ENCODE data around the gene PLIN1. TPM values are rescaled to one million over a fixed set of nuclear protein-coding genes. Genes with fewer than 3 reads are reported as not detected.
"Not testable (repeated sequence)": the region's sequence is repeated elsewhere in the genome, so short reads cannot be mapped to it uniquely, and the experiment has no call there.

Gene PLIN1, protein sequence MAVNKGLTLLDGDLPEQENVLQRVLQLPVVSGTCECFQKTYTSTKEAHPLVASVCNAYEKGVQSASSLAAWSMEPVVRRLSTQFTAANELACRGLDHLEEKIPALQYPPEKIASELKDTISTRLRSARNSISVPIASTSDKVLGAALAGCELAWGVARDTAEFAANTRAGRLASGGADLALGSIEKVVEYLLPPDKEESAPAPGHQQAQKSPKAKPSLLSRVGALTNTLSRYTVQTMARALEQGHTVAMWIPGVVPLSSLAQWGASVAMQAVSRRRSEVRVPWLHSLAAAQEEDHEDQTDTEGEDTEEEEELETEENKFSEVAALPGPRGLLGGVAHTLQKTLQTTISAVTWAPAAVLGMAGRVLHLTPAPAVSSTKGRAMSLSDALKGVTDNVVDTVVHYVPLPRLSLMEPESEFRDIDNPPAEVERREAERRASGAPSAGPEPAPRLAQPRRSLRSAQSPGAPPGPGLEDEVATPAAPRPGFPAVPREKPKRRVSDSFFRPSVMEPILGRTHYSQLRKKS
- total RNA-seq = 17.6 TPM
- long read RNA-seq, transcript PLIN1-201 (9 exons, 2,953 nt) = major isoform, 7 of 15 reads
- long read RNA-seq, partial matches to known transcripts = 6 of 15 reads
- long read RNA-seq, other reads (novel, unspliced or antisense) = 1 of 15 reads

GRCh38 chr15:89679212-89679611, at the start of gene PLIN1:
TSS of gene PLIN1 (minus strand) at chr15:89679367. CDS start at chr15:89677489, 1,878 bp downstream.
- intact Hi-C loops (cut with DNase I) = no loop called here
- no peak for ATAC-seq

DNA sequence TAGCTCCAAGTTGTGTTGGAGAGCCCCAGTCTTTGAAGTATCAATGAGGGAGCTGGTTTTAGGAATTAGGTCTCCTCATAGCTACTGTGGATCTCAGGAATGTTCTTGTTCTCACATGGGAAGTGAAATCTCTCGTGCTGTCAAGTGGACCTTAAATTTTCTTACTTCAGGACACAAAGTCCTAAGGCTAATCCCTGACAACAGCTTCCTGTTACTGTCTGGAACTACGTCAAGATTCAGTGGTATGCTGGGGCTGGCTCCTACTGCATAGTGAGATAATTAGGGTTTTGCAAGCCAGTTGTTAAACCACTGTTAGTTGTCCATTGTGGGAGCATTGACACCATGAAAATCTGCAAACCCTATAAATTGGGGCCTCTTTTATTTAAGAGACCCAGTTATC, 49.1 kb upstream of the PLIN1 start:
- intact Hi-C loops (cut with DNase I) = no loop called here
- peak; percentile 60 for ATAC-seq
- DNase-seq (ENCODE audit: missing footprints) = no peak

More at GRCh38 chr15:89679212-89679611, at the start of gene PLIN1:
- DNase-seq (ENCODE audit: missing footprints) = no peak

DNA sequence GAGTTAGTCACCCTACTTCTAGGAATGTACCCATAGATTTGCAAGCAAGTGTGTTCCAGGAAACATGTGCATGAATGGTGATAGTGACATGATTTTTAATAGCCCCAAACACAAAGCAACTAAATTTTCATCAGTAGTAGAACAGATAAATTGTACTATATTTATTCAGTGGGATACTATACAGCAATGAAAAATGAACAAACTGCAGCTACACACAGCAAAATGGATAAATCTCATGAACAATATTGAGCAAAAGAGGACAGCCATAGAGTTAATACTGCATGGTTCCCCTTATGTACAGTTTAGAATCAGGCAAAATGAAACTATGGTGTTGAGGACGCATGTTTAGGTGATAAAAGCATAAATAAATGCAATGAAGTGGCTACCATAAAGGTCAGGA, 45.9 kb upstream of the PLIN1 start:
- intact Hi-C loops (cut with DNase I) = no loop called here
- ATAC-seq = no peak
- no peak for DNase-seq (ENCODE audit: missing footprints)

DNA sequence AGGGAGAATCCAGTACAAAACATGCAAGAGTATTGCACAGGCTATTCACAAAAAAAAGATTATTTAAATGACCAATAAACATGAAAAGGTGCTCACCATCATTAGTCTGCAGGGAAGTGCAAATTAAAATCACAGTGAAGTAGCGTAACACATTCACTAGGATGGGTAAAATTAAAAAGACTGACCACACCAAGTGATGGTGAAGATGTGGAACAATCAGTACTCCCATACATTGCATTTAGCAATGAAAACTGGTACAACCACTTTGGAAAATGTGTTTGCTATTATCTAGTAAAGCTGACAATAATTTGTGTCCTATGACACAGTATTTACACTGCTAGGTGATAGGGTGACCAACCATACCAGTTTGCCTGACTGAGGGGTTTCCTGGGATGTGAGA, 45.5 kb upstream of the PLIN1 start:
- DNase-seq (ENCODE audit: missing footprints) = no peak
- no peak for ATAC-seq
- intact Hi-C loops (cut with DNase I) = no loop called here

- intact Hi-C loops (cut with DNase I) = no loop called here
- no peak for ATAC-seq
- DNase-seq (ENCODE audit: missing footprints) = no peak
These were observed 43.9 kb upstream of the PLIN1 start for GRCh38 chr15:89723031-89723430.

GRCh38 chr15:89714775-89715174, 35.6 kb upstream of the PLIN1 start:
- intact Hi-C loops (cut with DNase I) = no loop called here
- no peak for ATAC-seq
- no peak for DNase-seq (ENCODE audit: missing footprints)

DNA sequence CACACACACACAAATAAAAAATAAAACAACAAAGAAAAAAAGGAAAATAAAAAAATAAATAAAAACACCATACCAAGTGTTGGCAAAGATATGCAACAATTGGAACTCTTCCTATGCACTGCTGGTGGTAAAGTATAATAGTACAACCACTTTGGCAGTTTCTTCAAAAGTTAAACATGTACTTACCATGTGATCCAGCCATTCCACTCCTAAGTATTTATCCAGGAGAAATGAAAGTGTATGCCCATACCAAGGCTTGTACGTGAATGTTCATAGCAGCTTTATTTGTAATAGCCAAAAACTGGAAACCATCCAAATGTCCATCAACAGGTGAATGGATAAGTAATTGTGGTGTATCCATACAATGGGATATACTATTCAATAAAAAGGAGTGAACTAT, 28.4 kb upstream of the PLIN1 start:
- intact Hi-C loops (cut with DNase I) = no loop called here
- ATAC-seq (no peak), DNase-seq (ENCODE audit: missing footprints) (no peak)

DNA sequence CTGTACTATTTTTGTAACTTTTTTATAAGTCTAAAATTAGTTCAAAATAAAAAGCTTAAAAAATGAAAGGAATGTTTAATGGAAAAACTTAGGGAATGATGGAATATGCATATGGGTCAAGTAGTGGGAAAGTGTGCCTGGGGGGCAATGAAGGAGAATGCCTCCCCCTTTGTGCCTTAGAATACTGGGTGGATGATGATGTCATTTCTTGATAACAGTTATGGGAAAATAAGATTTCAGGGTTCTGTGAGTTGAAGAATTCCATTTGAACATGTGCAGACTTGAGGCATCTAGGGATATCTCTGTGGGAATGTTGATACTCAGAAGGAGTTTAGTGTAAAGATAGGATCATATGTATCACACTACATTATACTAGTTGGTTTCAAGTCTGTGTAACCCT, 25.2 kb upstream of the PLIN1 start:
- intact Hi-C loops (cut with DNase I) = no loop called here
- DNase-seq (ENCODE audit: missing footprints) (no peak), ATAC-seq (no peak)

DNA sequence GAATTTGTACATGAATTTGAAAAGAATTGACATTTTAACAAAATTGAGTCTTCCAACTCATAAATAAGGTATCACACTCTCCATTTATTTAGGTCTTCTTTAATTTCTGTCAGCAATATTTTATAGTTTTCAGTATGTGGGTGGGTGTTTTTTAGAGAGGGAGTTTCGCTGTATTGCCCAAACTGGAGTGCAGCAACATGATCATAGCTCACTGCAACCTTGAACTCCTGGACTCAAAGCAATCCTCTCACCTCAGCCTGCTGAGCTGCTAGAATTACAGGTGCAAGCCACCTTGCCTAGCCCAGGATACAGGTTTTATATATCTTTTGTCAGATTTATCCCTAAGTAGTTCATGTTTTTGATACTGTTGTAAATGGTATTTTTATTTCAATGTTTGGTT, 16.0 kb upstream of the PLIN1 start:
- intact Hi-C loops (cut with DNase I) = no loop called here
- DNase-seq (ENCODE audit: missing footprints) = no peak
- ATAC-seq = no peak

DNA sequence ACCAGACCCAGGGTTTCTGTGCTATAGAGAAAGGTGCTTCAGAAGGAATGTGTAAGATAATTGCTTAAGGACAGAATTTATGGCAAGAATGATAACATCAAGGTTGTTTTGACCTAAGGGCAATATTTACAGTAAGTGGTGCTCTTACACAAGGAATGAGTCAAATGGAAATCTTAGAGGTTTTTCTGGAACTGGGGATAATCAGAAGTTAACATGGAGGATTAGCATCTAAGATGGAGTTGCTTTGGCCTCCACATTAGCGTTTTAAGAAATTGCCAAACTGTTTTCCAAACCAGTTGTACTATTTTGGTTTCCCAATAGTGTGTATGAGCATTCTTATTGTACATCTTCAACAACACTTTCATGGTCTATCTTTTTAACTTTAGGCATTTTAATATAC, 14.5 kb upstream of the PLIN1 start:
- ATAC-seq (no peak), DNase-seq (ENCODE audit: missing footprints) (no peak)
- intact Hi-C loops (cut with DNase I) = loop anchor here (5.0 kb wide), 1 partner anchor 46 kb away; no protein-coding TSS in a partner anchor

DNA sequence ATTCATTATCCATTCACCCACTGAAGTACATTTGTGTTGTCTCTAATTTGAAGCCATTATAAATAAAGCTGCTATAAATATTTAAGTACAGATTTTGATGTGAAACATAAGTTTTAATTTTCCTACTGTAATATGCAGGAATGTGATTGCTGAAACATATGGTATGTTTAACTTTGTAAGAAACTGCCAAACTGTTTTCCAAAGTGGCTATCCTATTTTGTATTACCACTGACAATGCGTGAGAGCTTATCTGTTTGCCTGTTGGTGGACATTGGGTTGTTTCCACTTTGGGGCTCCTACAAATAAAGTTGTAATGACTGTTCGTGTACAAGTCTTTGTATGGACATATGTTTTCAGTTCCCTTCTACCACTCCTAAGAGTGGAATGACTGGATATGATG, 13.9 kb upstream of the PLIN1 start:
- ATAC-seq = no peak
- no peak for DNase-seq (ENCODE audit: missing footprints)
- intact Hi-C loops (cut with DNase I) = loop anchor here (5.0 kb wide), 1 partner anchor 46 kb away; no protein-coding TSS in a partner anchor

DNA sequence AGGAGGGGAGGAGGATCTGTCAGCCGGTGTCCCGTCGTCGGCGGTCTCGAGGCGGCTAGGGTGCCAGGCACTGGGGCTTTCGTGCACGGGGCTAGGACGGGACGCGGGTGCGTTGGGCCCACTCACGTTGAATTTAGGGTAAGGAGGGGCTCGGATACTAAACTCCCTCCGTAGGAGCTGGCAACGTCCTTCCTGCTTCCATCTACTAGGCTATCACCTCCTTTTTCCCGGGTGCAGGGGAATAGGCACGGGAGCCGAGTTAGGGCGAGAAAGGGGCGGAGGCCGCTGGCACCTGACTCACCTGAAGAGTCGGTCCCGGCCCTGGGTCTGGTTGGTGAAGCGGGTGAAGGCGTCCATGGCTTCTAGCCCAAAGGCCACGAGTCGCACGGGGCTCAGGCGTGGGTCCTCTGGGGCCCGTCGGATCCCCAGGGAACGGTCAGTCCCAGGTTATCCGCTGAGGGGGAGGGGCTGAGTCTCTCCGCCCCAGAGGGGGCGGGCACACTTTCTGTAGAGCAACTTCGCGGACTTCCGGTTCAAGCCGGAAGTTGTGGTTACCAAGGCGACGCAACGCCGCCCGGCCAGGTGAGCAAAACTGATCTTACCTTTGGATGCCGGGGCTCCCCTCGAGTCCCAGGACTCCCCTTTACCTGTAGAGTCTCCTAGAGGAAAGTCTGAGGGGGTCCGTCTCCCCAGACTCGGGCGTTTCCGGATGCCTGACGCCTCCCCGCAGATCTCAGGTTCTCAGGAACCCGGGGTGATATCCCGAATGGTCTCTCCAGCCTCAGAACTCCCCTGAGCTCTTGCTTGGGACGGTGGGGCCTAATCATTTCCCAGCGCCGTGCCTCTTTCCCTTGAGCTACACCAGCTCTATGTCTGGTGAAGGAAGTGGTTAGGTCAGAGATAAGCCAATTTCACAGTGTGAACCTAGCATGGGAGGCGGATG, 11.4 kb upstream of the PLIN1 start, which contains the start of the genes PEX11A and WDR93:
Gene PEX11A, minus strand, starts transcription at position 479 of the 943 bp plus-strand sequence. Its CDS starts 122 bp downstream, at position 357.
Gene WDR93, plus strand, starts transcription at position 536 of the 943 bp plus-strand sequence. CDS start 10,936 bp downstream, outside the sequence.
- ATAC-seq (peak; percentile 95), DNase-seq (ENCODE audit: missing footprints) (peak; percentile 89)
- intact Hi-C loops (cut with DNase I) = loop anchor here (5.0 kb wide), 1 partner anchor 43 kb away; no protein-coding TSS in a partner anchor

GRCh38 chr15:89689930-89690275, 10.7 kb upstream of the PLIN1 start:
- not testable (repeated sequence) for ATAC-seq; DNase-seq (ENCODE audit: missing footprints)
- intact Hi-C loops (cut with DNase I) = loop anchor here (5.0 kb wide), 1 partner anchor 43 kb away; no protein-coding TSS in a partner anchor

GRCh38 chr15:89686522-89686921, 7.4 kb upstream of the PLIN1 start:
- ATAC-seq (no peak), DNase-seq (ENCODE audit: missing footprints) (no peak)
- intact Hi-C loops (cut with DNase I) = no loop called here

- intact Hi-C loops (cut with DNase I) = no loop called here
These were observed 6.8 kb upstream of the PLIN1 start for GRCh38 chr15:89685995-89686394.

DNA sequence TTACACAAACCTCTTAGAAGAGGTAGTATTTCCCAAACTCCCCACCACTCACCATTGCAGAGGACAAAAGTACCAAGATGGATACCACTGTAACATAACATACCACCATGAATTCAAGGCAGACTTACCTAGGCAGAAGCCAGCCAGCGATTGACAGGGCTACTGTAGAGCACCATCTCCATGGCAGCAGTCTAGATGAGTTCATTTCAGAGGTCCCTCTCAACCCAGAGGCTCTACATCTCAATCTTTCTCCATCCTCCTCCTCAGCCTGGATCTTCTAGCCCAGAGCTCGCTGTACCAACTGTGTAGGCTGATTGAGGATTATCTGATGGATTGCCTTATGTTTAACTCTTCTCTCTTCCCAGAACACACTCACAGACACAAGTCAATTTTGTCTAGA, 2.0 kb upstream of the PLIN1 start:
- ATAC-seq (no peak), DNase-seq (ENCODE audit: missing footprints) (no peak)
- intact Hi-C loops (cut with DNase I) = no loop called here

More at GRCh38 chr15:89685995-89686394, 6.8 kb upstream of the PLIN1 start:
- ATAC-seq = no peak
- no peak for DNase-seq (ENCODE audit: missing footprints)

DNA sequence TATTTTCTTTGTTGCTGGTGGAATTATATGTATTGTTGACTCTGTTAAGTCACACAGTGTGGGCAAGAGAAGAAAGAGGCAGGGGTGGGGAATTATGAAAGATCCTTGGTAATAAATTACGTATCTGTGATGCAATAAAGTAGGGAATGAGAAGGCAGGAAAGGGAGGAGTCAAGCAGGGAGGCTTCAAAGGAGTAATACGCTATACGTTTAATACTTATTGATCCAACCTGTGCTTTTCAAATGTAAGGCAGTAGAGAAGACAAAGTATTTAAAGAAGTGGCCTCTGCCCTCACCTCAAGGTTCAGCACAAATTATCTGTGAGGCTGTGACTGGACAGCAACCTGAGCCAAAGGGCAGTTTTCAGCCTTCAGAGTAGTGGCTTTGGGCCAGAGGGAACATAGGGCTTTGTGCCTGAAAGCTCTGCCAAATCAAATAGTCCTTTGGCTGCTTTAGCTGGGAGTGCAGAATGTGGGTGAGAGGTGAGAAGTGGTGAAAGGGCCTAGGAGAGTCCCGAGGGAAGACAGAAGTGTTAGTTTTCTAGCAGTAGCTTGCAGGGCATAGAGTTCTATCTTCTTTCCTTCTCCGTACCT, 1.2 kb upstream of the PLIN1 start:
- DNase-seq (ENCODE audit: missing footprints) (no peak), ATAC-seq (peak; percentile 94)
- intact Hi-C loops (cut with DNase I) = no loop called here

DNA sequence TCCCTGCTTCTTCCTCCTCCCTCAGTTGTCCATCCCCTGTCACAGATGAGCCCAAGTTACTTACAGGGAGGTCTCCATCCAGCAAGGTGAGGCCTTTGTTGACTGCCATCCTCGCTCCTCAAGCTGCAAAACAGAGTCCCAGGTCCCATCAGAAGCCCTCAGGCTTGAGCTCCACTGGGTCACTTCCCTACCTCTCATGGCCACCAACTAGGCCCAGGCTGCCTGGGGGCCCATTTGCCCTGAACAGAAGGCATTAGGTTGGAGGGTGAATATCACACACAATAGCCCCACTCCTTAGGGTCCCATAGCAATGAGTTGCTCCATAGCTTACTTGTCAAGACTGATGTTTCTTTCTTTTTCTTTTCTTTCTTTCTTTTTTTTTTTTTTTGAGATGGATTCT, 1.8 kb downstream of the PLIN1 start:
- ATAC-seq (no peak), DNase-seq (ENCODE audit: missing footprints) (no peak)
- intact Hi-C loops (cut with DNase I) = no loop called here
